ENCODE data around the gene SORD.
"Not testable (repeated sequence)": the region's sequence is repeated elsewhere in the genome, so short reads cannot be mapped to it uniquely, and the experiment has no call there.

Gene SORD

GRCh38 chr15:45082412-45082811 is 59.4 kb downstream of the SORD start:
- in situ Hi-C loops (cut with MboI; ENCODE audit: low sequenced_read_pairs, unreplicated experiment); DNase-seq (ENCODE audit: low spot score): not testable (repeated sequence)

GRCh38 chr15:45083223-45083622 is 60.2 kb downstream of the SORD start:
- TF ChIP-seq CTCF (IDR thresholded peaks at IDR 0.05; ENCODE audit: borderline replicate concordance, control extremely low read depth, extremely low read depth, insufficient read depth, missing control alignments): no peak
- in situ Hi-C loops (cut with MboI; ENCODE audit: low sequenced_read_pairs, unreplicated experiment): no loop called here
- DNase-seq (ENCODE audit: low spot score): no peak

- DNase-seq (ENCODE audit: low spot score): no peak
- no peak for TF ChIP-seq CTCF (IDR thresholded peaks at IDR 0.05; ENCODE audit: borderline replicate concordance, control extremely low read depth, extremely low read depth, insufficient read depth, missing control alignments)
- in situ Hi-C loops (cut with MboI; ENCODE audit: low sequenced_read_pairs, unreplicated experiment): no loop called here
Measured at GRCh38 chr15:45084163-45084562, 61.2 kb downstream of the SORD start.

- in situ Hi-C loops (cut with MboI; ENCODE audit: low sequenced_read_pairs, unreplicated experiment): no loop called here
- DNase-seq (ENCODE audit: low spot score): no peak
- no peak for TF ChIP-seq CTCF (IDR thresholded peaks at IDR 0.05; ENCODE audit: borderline replicate concordance, control extremely low read depth, extremely low read depth, insufficient read depth, missing control alignments)
Measured at GRCh38 chr15:45087513-45087912, 64.5 kb downstream of the SORD start.

- no peak for DNase-seq (ENCODE audit: low spot score)
- TF ChIP-seq CTCF (IDR thresholded peaks at IDR 0.05; ENCODE audit: borderline replicate concordance, control extremely low read depth, extremely low read depth, insufficient read depth, missing control alignments): no peak
- in situ Hi-C loops (cut with MboI; ENCODE audit: low sequenced_read_pairs, unreplicated experiment): no loop called here
Measured at GRCh38 chr15:45088801-45089711, 66.1 kb downstream of the SORD start.

GRCh38 chr15:45089712-45090373 is 66.8 kb downstream of the SORD start:
- no peak for TF ChIP-seq CTCF (IDR thresholded peaks at IDR 0.05; ENCODE audit: borderline replicate concordance, control extremely low read depth, extremely low read depth, insufficient read depth, missing control alignments)
- no peak for DNase-seq (ENCODE audit: low spot score)
- in situ Hi-C loops (cut with MboI; ENCODE audit: low sequenced_read_pairs, unreplicated experiment): no loop called here

GRCh38 chr15:45091161-45091560 is 68.2 kb downstream of the SORD start:
- in situ Hi-C loops (cut with MboI; ENCODE audit: low sequenced_read_pairs, unreplicated experiment): no loop called here
- no peak for DNase-seq (ENCODE audit: low spot score)
- TF ChIP-seq CTCF (IDR thresholded peaks at IDR 0.05; ENCODE audit: borderline replicate concordance, control extremely low read depth, extremely low read depth, insufficient read depth, missing control alignments): no peak

Data from GM13976 (cell line).